GM18909 (cell line): ENCODE measurements around the gene AAK1.
"Not testable (repeated sequence)": the region's sequence is repeated elsewhere in the genome, so short reads cannot be mapped to it uniquely, and the experiment has no call there.

ENCODE experiments used
- ATAC-seq: cut with Tn5 transposase; IDR thresholded peaks from one replicate; pipeline ENCODE4 v1.9.1; 2021; ENCODE audit warnings: mild to moderate bottlenecking; ENCODE audit not compliant: unreplicated experiment, poor library complexity

Gene AAK1

DNA sequence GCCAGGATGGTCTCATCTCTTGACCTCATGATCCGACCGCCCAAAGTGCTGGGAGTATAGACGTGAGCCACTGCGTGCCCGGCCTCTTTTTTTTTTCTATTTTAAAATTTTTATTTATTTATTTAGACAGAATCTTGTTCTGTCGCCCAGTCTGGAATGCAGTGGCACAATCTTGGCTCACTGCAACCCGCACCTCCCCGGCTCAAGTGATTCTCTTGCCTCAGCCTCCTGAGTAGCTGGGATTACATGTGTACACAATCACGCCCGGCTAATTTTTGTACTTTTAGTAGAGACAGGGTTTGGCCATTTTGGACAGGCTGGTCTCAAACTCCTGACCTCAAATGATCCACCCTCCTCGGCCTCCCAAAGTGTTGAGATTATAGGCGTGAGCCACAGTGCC, 93.0 kb downstream of the AAK1 start:
- ATAC-seq: not testable (repeated sequence)

DNA sequence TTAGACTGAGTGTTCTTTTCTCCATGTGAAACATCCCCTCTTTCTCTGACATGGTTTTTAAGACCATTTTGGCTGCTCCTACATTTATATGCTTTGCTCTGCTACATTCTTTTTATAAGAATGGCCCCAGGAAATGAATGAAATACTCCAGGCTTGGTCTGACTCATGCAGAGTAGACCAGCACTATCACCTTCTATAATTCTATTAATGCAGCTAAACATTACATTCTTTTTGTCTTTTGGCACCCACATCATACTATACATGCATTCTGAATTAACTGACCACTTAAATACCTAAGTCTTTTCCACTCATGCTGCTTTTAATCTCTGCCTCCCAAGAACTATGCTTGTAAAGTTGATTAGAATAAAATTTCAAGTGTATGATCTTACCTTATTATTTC, 94.1 kb downstream of the AAK1 start:
- ATAC-seq: no peak

DNA sequence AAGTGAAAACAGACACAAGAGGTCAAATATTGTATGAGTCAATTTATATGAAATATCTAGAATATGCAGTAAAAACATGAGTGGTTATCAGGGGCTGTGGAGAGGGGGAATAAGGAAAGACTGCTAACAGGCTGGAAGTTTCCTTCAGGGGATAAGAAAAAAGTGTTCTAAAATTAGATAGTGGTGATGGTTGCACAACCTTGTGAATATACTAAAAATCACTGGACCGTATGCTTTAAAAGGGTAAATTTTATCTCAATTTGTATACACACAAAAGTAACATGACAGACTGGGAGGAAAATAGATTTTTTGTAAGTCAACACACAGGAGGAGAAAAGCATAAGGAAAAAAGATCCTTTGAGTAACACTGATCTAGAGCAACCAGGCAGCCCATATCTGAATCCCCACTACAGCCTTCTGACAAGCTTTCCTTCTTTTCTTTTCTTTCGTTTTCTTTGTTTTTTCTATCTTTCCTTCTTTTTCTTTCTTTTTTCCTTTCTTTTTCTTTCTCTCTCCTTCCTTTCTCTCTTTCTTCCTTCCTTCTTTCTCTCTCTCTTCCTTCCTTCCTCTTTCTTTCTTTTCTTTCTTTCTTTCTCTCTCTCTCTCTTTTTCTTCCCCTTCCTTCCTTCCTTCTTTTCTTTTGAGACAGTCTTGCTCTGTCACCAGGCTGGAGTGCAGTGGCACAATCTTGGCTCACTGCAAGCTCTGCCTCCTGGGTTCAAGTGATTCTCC, 95.4 kb downstream of the AAK1 start:
- ATAC-seq: no peak

DNA sequence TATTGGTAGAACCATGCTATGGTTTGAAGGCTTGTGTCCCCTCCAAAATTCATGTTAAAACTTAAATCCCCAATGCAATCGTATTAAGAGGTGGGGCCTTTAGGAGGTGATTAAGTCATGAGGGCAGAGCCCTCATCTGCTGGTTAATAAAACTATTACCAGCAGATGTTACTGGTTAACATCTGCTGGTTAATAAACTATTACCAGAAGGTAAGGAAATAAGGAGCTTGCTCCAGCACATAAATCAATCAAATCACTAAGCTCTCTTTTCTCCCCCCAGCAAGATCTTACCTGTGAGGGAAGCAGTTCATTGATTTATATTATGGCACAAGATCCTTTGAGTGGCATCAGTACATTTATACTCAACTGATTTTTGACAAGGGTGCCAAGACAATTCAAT, 96.9 kb downstream of the AAK1 start:
- ATAC-seq: no peak

DNA sequence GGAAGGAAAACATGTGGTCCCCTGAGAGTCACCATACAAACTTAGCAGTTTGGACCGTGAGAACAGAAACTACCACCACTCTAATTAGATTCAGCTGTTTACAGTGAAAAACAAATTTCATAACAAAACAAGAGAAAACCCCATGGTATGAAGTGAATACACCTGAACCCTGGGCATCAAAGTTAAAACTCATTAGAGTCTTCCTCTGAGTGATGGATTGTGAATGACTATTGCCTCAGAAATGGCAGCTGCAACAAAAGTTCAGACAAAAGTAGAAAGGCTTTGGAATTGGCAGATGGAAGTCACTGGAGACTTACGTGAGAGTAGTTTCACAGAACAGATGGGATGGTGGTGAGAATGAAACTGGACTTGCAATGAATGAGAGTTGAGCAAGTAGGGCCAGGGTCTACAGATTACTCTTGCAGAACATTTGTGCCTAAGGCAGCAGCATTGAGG, 98.0 kb downstream of the AAK1 start:
- ATAC-seq: peak; percentile 61

DNA sequence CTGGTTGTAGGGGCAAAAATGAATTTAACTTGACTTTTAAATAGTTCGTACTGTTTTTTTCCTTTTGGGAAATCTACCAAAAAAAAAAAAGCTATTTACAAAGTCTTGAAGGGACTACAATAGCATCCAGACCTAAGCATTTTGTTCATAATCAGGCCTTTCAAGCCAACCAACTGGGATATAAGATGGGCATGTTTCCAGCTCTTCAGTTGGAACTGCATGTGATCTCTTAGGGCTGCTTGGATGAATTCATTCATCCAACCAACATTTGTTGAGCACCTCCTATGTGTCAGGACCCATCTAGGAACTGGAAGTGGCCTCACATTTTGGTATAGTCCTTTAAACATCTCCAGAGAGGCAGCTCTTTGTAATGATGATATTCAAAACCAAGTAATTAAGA, 98.6 kb downstream of the AAK1 start:
- peak; percentile 9 for ATAC-seq

DNA sequence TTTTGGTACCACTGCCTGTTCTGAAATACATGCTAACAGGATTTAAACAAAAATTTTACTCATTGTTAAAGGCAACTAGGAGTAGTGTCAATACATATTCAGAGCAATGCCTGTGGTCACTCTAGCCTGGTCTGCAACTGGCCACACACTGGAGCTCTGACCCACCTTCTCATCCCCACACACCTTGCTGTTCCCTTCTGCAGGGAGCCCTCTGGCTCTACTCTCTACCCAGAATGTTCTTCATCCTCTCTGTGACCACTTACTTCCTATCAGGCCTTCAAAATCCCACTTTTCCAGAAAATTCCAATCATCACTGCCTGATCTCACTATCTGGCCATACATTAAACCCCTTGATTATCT, 104.0 kb downstream of the AAK1 start:
- ATAC-seq: no peak

DNA sequence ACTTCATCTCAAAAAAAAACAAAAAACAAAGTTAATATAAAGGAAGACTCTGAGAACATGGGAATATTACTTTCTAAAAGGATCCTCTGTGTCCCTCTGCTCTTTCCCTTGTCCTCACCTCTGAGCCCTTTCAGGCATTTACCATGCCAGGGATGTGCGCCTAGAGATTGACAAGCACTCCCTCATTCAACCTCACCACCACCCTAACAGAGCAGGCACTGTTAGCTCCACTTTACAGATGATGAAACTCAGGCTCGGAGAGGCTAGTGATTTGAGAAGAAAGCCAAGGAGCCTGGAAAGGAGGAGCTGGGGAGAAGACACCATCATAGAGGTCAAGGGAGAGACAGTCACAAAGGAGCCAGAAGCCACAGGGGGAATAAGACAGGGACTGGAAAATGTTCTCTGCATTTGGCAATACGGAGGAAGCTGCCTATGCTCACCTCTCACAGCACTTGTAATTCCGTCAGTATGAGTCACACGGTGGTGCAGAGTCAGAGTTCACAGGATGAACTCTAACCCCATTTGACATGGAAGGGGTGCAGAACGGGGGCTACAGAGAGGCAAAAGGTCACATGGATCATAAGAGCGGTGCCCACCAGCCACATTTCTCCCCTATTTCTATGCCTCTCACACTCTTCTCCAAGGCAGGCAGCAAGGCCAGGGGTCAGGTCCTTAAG, 104.5 kb downstream of the AAK1 start:
- no peak for ATAC-seq

DNA sequence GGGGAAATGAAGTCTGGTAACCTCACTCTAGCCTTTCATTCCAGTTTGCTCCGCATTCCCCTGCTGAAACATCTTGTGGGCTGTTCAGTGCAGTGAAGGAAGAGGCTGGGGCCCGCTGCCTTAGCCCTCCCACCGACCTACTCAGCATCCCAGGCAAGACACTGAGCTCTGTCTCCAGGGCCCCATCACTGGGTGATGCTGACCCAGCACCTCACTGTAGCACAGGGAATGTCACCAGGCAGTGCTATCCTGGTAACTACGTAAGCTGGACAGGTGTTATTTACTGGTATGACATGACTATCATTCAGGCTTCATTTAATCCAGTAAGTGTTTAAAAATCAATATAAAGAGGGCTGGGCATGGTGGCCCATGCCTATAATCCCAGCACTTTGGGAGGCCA, 105.3 kb downstream of the AAK1 start:
- ATAC-seq: no peak

DNA sequence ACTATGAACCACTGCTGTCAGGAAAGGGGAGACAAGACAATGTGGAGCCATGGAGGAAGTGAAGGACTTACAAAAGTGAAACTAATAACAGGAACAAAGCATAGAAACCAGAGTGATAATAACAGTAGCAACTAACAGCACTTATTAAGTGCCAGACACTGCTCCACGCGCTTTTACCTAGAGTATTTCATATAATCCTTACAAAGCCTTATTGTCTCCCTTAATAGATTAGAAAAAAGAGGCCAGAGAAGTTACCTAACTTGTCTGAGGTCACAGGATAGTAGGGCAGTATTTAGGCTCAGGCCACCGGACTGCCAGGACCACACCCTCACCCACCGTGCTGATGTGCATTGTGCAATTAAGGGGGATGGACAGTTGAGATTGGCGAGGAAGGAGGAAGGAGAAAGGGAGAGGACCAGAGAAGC, 107.7 kb downstream of the AAK1 start:
- peak; percentile 68 for ATAC-seq

DNA sequence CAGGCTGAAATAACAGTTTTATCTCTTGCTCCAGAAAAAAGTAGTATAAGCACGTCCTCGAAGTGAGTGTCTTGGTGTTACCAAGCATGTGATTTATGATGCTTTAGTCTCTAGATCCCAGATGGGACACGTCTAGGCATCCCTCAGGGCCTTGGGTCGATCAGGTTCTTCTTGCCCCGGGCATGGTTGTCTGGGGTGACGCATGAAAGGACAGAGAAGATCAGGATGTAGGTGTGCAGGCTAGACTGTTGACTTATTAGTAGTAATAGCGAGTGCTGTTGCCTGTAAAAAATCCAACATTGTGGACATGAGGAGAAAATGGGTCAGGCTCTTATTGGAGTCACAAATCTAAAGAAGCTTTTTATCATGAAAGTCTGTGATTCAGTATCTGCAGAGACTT, 112.4 kb downstream of the AAK1 start:
- no peak for ATAC-seq

DNA sequence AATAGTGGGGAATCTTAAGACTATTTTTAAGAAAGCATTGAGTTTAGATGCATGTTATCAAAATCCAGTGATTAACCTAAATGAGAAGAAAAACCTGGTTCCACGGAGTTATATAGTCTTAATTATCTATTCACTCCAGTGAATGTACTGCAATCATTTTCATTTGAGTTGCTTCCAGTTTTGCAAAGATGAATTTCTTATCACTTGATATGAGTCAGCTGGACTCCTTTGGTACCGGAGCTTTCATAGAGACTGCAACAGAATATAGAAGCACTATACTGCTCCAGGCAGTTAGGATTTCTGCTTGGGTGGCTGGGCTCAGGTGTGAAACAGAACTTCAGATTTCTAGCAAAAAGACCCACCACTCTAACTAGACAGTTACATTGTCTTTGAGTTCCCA, 114.1 kb downstream of the AAK1 start:
- ATAC-seq: no peak

DNA sequence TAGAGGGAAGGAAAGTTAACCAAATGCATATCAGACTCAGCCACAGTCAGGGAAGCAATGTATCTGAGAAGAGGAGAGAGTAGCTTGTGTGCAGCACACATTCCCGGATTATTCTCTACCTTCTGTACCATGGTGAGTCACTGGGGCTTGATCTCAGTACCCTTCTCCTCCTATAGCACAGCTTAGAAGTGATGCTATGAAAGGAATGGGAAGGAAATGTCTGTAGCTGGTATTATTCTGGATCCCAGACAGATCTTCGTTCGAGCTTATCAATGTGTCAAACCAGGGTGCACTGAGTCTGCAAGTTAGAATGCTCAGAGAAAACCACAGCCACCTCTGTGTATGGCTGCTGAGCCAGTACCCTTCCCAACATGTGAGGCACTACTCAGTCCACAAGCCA, 118.3 kb downstream of the AAK1 start:
- no peak for ATAC-seq

DNA sequence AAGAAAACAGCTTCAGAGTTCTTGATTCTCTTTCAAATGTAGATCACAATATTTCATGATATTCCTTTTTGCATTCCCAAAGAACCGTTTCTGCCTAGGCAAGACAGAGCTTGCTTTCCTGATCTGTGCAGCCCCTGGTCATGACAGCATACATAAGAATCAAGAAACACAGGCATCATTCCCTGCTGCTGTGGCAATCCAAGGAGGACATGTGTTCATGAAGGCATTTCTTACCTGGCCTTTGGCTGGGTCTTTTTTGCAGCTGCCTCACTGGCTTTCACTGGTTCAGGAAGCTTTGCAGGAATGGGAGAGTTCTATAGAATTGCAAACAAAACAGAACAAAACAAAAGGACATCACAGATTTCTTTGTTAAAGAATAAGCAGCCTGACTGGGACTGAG, 118.7 kb downstream of the AAK1 start:
- no peak for ATAC-seq

DNA sequence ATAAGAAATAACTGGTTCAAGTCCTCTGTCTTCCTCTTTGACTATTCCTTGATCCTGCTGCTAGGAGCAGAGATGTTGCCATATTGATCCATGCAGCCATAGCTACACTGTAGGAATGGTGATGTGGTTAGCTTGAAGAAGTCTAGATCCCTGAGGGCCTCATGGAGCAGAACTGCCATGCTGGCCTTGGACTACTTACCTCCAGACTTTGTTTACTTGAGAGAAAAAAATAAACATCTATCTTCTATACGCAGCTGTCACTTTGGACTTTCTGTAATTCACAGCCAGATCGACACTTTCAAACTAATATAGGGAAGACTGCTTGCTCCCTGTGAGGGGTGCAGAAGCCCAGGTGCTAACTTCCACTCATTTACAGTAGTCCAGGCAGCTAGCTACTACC, 121.8 kb downstream of the AAK1 start:
- ATAC-seq: no peak

DNA sequence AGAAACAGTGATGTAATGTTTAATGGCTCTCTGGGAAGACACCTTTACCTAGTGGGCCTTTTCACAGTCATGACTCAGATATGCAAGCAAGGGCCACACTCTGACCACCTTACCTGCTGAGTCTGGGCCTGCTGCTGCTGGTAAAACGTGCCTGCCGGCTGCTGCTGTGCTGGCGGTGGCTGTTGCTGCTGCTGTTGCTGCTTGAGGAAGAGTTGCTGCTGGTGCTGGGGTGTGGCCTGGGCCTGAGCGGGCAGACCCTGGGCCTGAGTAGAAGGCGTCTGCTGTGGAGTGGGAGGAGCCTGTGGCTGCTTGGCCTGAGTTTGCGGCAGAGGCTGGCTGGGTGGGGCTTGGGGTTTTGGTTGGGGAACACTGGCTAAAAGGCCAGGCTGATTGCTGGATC, 124.7 kb downstream of the AAK1 start:
- ATAC-seq: no peak

DNA sequence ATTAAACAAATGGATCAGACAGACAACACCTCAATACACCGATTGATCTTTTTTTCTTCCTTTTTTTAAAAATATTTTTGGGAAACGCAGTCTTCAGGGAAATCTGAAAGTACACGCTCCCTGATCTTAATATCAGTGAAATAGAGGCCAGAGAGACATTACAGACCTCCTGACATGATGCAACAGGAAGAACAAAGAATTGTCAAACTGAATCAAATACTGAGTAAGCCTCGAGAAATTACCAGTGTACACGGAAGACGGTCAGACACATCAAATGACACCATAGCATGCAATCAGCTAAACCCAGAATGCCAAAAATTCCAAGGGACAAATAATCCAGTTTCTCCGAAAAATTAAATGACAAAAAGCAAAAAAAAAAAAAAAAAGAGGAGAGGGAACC, 126.1 kb downstream of the AAK1 start:
- ATAC-seq: no peak

DNA sequence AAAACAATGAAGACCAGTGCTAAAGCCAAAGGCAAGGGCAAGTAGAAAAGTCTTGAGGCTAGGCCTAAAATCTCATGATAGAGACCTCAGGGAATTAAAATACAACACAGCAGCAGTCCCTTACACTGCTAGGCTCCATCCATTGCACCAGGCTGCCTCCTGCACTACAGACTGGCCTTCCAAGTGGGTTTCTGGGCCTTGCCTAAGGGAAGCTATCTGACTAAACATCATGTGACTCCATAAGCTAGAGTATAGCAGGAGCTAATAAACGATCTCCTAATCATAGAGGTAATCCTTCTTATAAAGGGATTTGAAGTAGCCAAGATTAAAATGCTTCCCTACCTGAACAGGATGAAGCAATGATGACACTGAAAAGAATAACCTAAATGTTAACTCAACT, 128.7 kb downstream of the AAK1 start:
- no peak for ATAC-seq

DNA sequence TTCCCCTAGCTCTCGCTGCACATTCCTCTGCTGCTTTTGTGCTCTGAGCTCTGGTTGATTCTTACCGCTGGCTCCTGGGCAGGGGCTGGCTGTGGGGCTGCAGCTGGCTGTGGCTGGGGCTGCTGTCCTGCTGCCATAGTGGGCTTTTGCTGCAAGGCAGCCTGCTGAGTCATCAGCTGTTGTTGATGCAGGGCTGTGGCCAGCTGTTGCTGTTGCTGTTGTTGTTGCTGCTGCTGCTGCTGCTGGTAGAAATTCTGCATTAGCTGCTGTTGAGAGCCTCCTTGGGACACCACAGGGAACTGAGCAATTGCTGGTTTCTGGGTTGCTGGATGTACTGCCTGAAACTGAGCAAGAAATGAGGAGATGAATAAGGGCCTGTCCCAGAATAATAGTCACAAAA, 129.1 kb downstream of the AAK1 start:
- no peak for ATAC-seq

DNA sequence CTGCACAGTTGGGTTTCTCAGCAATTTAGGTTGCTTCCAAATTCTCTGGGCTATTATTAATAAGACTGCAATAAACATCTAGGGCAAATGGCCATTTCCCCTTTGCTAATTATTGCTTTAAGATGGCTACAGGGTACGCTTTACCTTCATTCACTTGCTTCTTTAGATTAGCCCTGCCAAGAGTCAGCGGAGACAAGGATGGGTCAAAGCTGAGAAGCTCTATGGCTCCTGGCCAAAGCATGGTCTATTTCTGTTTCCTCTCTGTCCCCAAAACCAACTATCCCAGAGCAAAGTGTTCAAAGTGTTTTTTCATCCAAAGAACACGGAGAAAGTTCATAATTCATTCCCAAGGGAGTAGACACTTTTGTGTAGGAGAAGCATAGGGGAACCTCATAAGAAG, 131.1 kb downstream of the AAK1 start:
- no peak for ATAC-seq

DNA sequence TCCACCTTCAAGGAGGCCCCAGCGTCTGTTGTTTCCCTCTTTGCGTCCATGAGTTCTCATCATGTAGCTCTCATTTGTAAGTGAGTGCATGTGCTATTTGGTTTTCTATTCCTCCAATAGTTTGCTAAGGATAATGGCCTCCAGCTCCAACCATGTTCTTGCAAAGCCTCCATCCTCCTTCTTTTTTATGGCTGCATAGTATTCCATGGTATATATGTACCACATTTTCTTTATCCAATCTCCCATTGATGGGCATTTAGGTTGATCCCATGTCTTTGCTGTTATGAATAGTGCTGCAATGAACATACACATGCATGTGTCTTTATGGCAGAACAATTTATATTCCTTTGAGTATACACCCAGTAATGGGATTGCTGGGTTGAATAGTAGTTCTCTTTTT, 133.3 kb downstream of the AAK1 start:
- no peak for ATAC-seq

DNA sequence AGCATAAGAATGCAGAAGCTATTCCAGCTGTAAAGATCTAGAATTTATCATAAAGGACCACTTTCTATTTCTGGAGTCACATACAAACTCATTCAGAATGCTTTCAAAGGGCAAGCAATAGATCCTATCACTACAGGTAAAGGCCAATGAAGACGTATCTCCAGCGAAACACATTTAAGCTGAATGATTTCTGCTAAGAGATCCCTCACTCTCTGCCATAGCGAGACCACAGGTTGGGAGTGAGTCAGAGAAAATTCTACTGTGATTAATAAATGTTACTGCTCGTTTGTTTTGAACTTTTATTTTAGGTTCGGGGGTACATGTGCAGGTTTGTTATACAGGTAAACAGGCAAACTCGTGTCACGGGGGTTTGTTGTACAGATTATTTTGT, 133.8 kb downstream of the AAK1 start:
- no peak for ATAC-seq
